HCT116 (cell line): ENCODE results near the gene GBF1. TPM values are rescaled to one million over a fixed set of nuclear protein-coding genes. Genes with fewer than 3 reads are reported as not detected.

Source experiments
- ATAC-seq: fragments of 200-7000 bp; cut with Tn5 transposase; 2 replicates; pipeline ENCODE4 v1.9.1; 2020; ENCODE audit warnings: mild to moderate bottlenecking, moderate library complexity
- BruUV-seq: library from RNA; stranded (reverse); fragments of 400-500 nt; replicated peaks from 2 replicates; lab custom pipeline; 2021; lab: Mats Ljungman, UMichigan
- CTCF ChIA-PET: fragments of 300-600 bp; sonication (Branson Sonifier 250); formaldehyde crosslinking; loops from one replicate; lab custom pipeline; 2021; ENCODE audit warnings: antibody characterized with exemption; lab: Charles Lee
- POLR2A ChIA-PET: fragments of 300-600, 350-600 bp; sonication (Branson Sonifier 250); formaldehyde crosslinking; loops from one replicate; lab custom pipeline; 2021; ENCODE audit warnings: antibody characterized with exemption; lab: Charles Lee
- RAD21 ChIA-PET, 2 experiments: fragments of 300-600 bp; sonication (Branson Sonifier 250); formaldehyde crosslinking; loops; one replicate each; lab custom pipeline; 2023; ENCODE audit warnings: low total read pairs in 2 of 2; ENCODE audit not compliant: uncharacterized antibody in 2 of 2, unreplicated experiment in 2 of 2, low non-redundant PET in 1 of 2; lab: Charles Lee
- DNase-seq: peaks from one replicate; pipeline ENCODE4 v3.0.0-alpha.2; 2010; ENCODE audit warnings: low read depth, low spot score
- H2AFZ ChIP-seq: fragments of 200-600 bp; shearing (Covaris generic), sonication (generic); 2 replicates; pipeline ENCODE4 v1.6.1; 2017; ENCODE audit warnings: low read depth, mixed run types, mixed read lengths, antibody characterized with exemption, low read length; ENCODE audit not compliant: poor library complexity, severe bottlenecking
- H3K27ac ChIP-seq: 2 replicates; pipeline ENCODE4 v1.5.1; 2012; ENCODE audit warnings: low read depth, low read length
- H3K27me3 ChIP-seq: fragments of 200-600 bp; sonication (generic); 2 replicates; pipeline ENCODE4 v1.6.1; 2016; ENCODE audit warnings: mixed run types, low read length, mixed read lengths; ENCODE audit not compliant: insufficient read depth
- H3K36me3 ChIP-seq, 2 experiments: fragments of 200-500 bp in 1 of 2; fragments of 200-600 bp in 1 of 2; sonication (Bioruptor generic) in 1 of 2; sonication (generic) in 1 of 2; 2 replicates each; pipeline versions ENCODE4 v1.5.1 to v1.6.1; 2014 to 2016; ENCODE audit warnings: low read length in 2 of 2, inconsistent platforms in 1 of 2, mixed read lengths in 1 of 2, mixed run types in 1 of 2; ENCODE audit not compliant: insufficient read depth in 2 of 2, control insufficient read depth in 1 of 2
- H3K4me1 ChIP-seq, 2 experiments: fragments of 200-600 bp in 1 of 2; sonication (generic) in 1 of 2; 2 replicates each; pipeline versions ENCODE4 v1.5.1 to v1.6.1; 2012 to 2017; ENCODE audit warnings: low read length in 2 of 2, inconsistent platforms in 1 of 2, mild to moderate bottlenecking in 1 of 2, mixed read lengths in 1 of 2, mixed run types in 1 of 2, moderate library complexity in 1 of 2; ENCODE audit not compliant: insufficient read depth in 2 of 2, control insufficient read depth in 1 of 2
- H3K4me2 ChIP-seq: fragments of 200-600 bp; sonication (generic); 2 replicates; pipeline ENCODE4 v1.6.1; 2017; ENCODE audit warnings: mixed run types, low read length, mixed read lengths
- H3K4me3 ChIP-seq, 2 experiments: fragments of 200-600 bp in 1 of 2; sonication (generic) in 1 of 2; replicated peaks in 1 of 2; 2 replicates each; pipeline ENCODE4 v1.5.1; 2011 to 2016; ENCODE audit warnings: low read length in 2 of 2, control low read depth in 1 of 2, low read depth in 1 of 2, mild to moderate bottlenecking in 1 of 2, mixed read lengths in 1 of 2, mixed run types in 1 of 2
- H3K79me2 ChIP-seq: fragments of 200-600 bp; sonication (generic); 2 replicates; pipeline ENCODE4 v1.6.1; 2017; ENCODE audit warnings: mild to moderate bottlenecking, mixed run types, low read length, moderate library complexity, mixed read lengths; ENCODE audit not compliant: insufficient read depth
- H3K9ac ChIP-seq: fragments of 200-600 bp; sonication (generic); 2 replicates; pipeline ENCODE4 v1.6.1; 2016; ENCODE audit warnings: low read length, mixed read lengths
- H3K9me2 ChIP-seq: fragments of 200-600 bp; sonication (generic), shearing (Covaris generic); 2 replicates; pipeline ENCODE4 v1.6.1; 2017; ENCODE audit warnings: mixed run types, mild to moderate bottlenecking, moderate library complexity; ENCODE audit not compliant: insufficient read depth
- H3K9me3 ChIP-seq, 2 experiments: fragments of 200-500 bp in 1 of 2; fragments of 200-600 bp in 1 of 2; sonication (Bioruptor generic) in 1 of 2; sonication (generic) in 1 of 2; 2 replicates each; pipeline ENCODE4 v1.6.1; 2014 to 2017; ENCODE audit warnings: low read length in 2 of 2, mixed read lengths in 2 of 2, inconsistent platforms in 1 of 2, low read depth in 1 of 2, mild to moderate bottlenecking in 1 of 2, mixed run types in 1 of 2, moderate library complexity in 1 of 2; ENCODE audit not compliant: control insufficient read depth in 1 of 2, insufficient read depth in 1 of 2
- H4K20me1 ChIP-seq: fragments of 200-600 bp; sonication (generic), shearing (Covaris generic); 2 replicates; pipeline ENCODE4 v1.6.1; 2017; ENCODE audit warnings: mixed run types, mild to moderate bottlenecking, moderate library complexity; ENCODE audit not compliant: insufficient read depth
- CBX3 ChIP-seq: IDR thresholded peaks from 2 replicates; pipeline ENCODE4 v1.6.1; 2012; ENCODE audit warnings: low read depth
- CTCF ChIP-seq, 3 experiments: fragments of 200-600 bp in 1 of 3; sonication (generic) in 1 of 3; IDR thresholded peaks in 2 of 3; conservative IDR thresholded peaks in 1 of 3; 2 replicates each; pipeline ENCODE4 v1.5.1; 2012 to 2017; ENCODE audit warnings: low read depth in 2 of 3, low read length in 2 of 3, antibody characterized with exemption in 1 of 3, borderline replicate concordance in 1 of 3, control low read depth in 1 of 3, mild to moderate bottlenecking in 1 of 3, mixed read lengths in 1 of 3, mixed run types in 1 of 3, moderate library complexity in 1 of 3; ENCODE audit not compliant: insufficient read depth in 1 of 3
- EGR1 ChIP-seq: IDR thresholded peaks from 2 replicates; pipeline ENCODE4 v1.6.1; 2012; ENCODE audit warnings: low read depth
- EZH2 ChIP-seq: fragments of 200-600 bp; sonication (generic); IDR thresholded peaks from 2 replicates; pipeline ENCODE4 v1.6.1; 2017; ENCODE audit warnings: antibody characterized with exemption, mixed run types
- JUND ChIP-seq: IDR thresholded peaks from 2 replicates; pipeline ENCODE4 v1.6.1; 2012
- POLR2A ChIP-seq: IDR thresholded peaks from 2 replicates; pipeline ENCODE4 v1.7.0; 2011; ENCODE audit warnings: borderline replicate concordance; ENCODE audit not compliant: insufficient read depth, insufficient read length; ENCODE audit errors: extremely low read depth
- RAD21 ChIP-seq: IDR thresholded peaks from 2 replicates; pipeline ENCODE4 v1.6.1; 2012; ENCODE audit warnings: low read depth, mild to moderate bottlenecking
- REST ChIP-seq: IDR thresholded peaks from 2 replicates; pipeline ENCODE4 v1.6.1; 2012; ENCODE audit warnings: low read depth
- SIN3A ChIP-seq: IDR thresholded peaks from 2 replicates; pipeline ENCODE4 v1.6.1; 2012; ENCODE audit warnings: low read depth
- SP1 ChIP-seq: IDR thresholded peaks from 2 replicates; pipeline ENCODE4 v1.6.1; 2012; ENCODE audit warnings: low read depth
- TCF7L2 ChIP-seq: IDR thresholded peaks from 2 replicates; pipeline ENCODE4 v1.7.0; 2011; ENCODE audit warnings: borderline replicate concordance, inconsistent platforms; ENCODE audit not compliant: insufficient read depth, insufficient read length; ENCODE audit errors: extremely low read depth
- ZBTB33 ChIP-seq: IDR thresholded peaks from 2 replicates; pipeline ENCODE4 v1.6.1; 2011; ENCODE audit warnings: mild to moderate bottlenecking, low read length, moderate library complexity; ENCODE audit not compliant: insufficient replicate concordance; ENCODE audit errors: extremely low read depth
- ZFX ChIP-seq: fragments of 450-650 bp; IDR thresholded peaks from 2 replicates; pipeline ENCODE4 v1.6.1; 2017
- ZNF274 ChIP-seq: fragments of 200-500 bp; sonication (Bioruptor generic); IDR thresholded peaks from 2 replicates; pipeline ENCODE4 v1.6.1; 2014; ENCODE audit warnings: mild to moderate bottlenecking, low read depth, low read length, inconsistent platforms
- intact Hi-C: fragments of 100-400 bp; cut with micrococcal nuclease; formaldehyde crosslinking; loops from 2 replicates; pipeline ENCODE4 v1.10.0; 2022
- total RNA-seq: library from RNA; stranded (reverse); gene quantifications from one replicate; pipeline ENCODE4 v1.2.1, GENCODE V29; 2021; ENCODE audit not compliant: unreplicated experiment

The GBF1 gene
- total RNA-seq, 1 experiment from 2014 or later = 58.9 TPM

- ChIA-PET CTCF (interaction anchor here (1.2 to 6.3 kb wide), 2 partner anchors 78 to 90 kb away, joined by 3 to 23 read pairs; no protein-coding TSS in a partner anchor), POLR2A (no interaction called here), RAD21 (no interaction called here)
- Histone ChIP-seq H3K27ac (no peak overlapping the region), H4K20me1 (peaks cover 7% of the 10 kb centered on the region; the same call in 1 of the 2 replicates), H2AFZ (no peak overlapping the region), H3K36me3 (no peaks in the 10 kb centered on the region), H3K9ac (no peak overlapping the region), H3K27me3 (no peaks in the 10 kb centered on the region), H3K9me2 (no peaks in the 10 kb centered on the region), H3K79me2 (peaks cover 46% of the 10 kb centered on the region), H3K4me2 (no peak overlapping the region), H3K9me3 (no peaks in the 10 kb centered on the region), H3K4me1 (peaks cover 15 to 34% of the 10 kb centered on the region in 2 experiments), H3K4me3 (no peak overlapping the region)
- TF ChIP-seq SIN3A (no peak), CBX3 (no peak), SP1 (no peak), JUND (no peak), POLR2A (no peak), RAD21 (no peak), ZBTB33 (no peak), REST (no peak), CTCF (IDR thresholded peaks at IDR 0.05 in 2 of 3, conservative IDR thresholded peaks at IDR 0.05 in 1 of 3; ENCODE audit: borderline replicate concordance in 1 of 3, insufficient read depth in 1 of 3, low read depth in 2 of 3, low read length in 2 of 3) (no peak), ZFX (no peak), EZH2 (no peak), TCF7L2 (no peak), ZNF274 (no peak), EGR1 (no peak)
- intact Hi-C loops = no loop called here
- ATAC-seq (no peak), DNase-seq (no peak)
- BruUV-seq = no TSS peak
Measured at GRCh38 chr10:102309236-102309635, 63.9 kb downstream of the GBF1 start.
